Nephron (organoid): ENCODE results near the gene EIF4E3.

ENCODE experiments used
- H3K27ac Mint-ChIP-seq, 3 experiments: 2 replicates each; pipeline ENCODE4 v1.8.0; 2020; ENCODE audit warnings: mixed read lengths in 3 of 3, mild to moderate bottlenecking in 2 of 3, moderate library complexity in 1 of 3
- H3K27me3 Mint-ChIP-seq: 2 replicates; pipeline ENCODE4 v1.8.0; 2021; ENCODE audit warnings: low read depth, mild to moderate bottlenecking, moderate library complexity, mixed read lengths
- H3K36me3 Mint-ChIP-seq: 2 replicates; pipeline ENCODE4 v1.8.0; 2020; ENCODE audit warnings: low read depth, mixed read lengths
- H3K4me1 Mint-ChIP-seq: 2 replicates; pipeline ENCODE4 v1.8.0; 2020; ENCODE audit warnings: mixed read lengths
- H3K4me3 Mint-ChIP-seq, 3 experiments: 2 replicates each; pipeline ENCODE4 v1.8.0; 2020; ENCODE audit warnings: mild to moderate bottlenecking in 3 of 3, mixed read lengths in 3 of 3, moderate library complexity in 2 of 3
- H3K9me3 Mint-ChIP-seq: 2 replicates; pipeline ENCODE4 v1.8.0; 2020; ENCODE audit warnings: mixed read lengths
- CTCF ChIP-seq, 3 experiments: fragments of 200-600 bp; sonication (generic); IDR thresholded peaks; one replicate each; pipeline ENCODE4 v1.5.0; 2021; ENCODE audit warnings: antibody characterized with exemption in 3 of 3; ENCODE audit not compliant: unreplicated experiment in 3 of 3

The EIF4E3 gene

GRCh38 chr3:71625676-71626075 lies 99.5 kb downstream of the EIF4E3 start:
- Mint-ChIP-seq H3K27me3 (peaks cover 8% of the 10 kb centered on the region), H3K36me3 (no peaks in the 10 kb centered on the region), H3K9me3 (no peaks in the 10 kb centered on the region), H3K4me1 (no peaks in the 10 kb centered on the region), H3K27ac (no peak overlapping the region), H3K4me3 (no peak overlapping the region)
- no peak for TF ChIP-seq CTCF (IDR thresholded peaks at IDR 0.05; ENCODE audit: unreplicated experiment in 3 of 3)
